ENCODE results near the gene MID1.

Gene MID1

DNA sequence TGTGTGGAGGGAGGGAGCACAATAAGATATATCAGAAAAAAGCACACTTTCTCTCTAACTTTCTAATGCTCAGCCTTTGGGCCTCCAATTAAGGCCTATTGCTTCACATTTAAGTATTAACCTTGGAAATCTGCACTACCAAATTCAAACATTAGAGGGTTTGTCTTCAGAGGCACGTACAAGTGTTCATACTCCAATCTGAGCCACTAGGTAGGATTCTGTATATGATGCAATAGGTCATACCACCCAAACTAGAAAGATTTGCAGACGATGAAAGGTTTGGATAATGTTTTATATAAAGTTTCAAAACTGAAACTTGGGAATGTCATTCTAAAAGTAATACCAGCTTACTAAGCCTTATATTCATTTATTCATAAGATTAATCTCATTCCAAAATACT is 106.4 kb downstream of the MID1 start:
- TF ChIP-seq TAF1 (IDR thresholded peaks at IDR 0.05; ENCODE audit: borderline replicate concordance, insufficient read depth, low read length), result no peak
- no peak for TF ChIP-seq SIN3A (IDR thresholded peaks at IDR 0.05; ENCODE audit: borderline replicate concordance, insufficient read depth, low read length)
- no peak for TF ChIP-seq POLR2AphosphoS5 (IDR thresholded peaks at IDR 0.05; ENCODE audit: low read depth, low read length)
- TF ChIP-seq FOXP2 (optimal IDR thresholded peaks at IDR 0.05; ENCODE audit: borderline replicate concordance, extremely low read depth, extremely low read length, insufficient read depth), result no peak
- no peak for TF ChIP-seq REST (IDR thresholded peaks at IDR 0.05; ENCODE audit: insufficient read depth in 1 of 2, low read depth in 2 of 2, low read length in 2 of 2)

DNA sequence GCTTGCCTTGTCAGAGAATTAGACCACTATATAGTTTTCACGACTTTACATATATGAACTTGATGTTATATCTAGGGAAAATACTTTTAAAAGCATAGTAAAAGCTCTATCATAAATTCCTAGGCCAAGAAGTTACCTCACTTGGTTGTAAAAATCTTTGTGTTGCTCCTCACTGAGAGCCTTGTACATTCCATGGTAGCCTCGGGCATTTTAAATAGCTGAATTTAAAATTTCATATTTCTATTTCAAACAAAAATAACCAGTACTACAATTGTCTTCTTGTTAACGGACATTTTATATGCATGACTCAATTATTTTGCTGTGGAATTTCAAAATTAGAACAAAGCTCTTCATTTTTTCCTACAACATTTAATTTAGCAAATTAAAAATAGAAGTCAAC is 107.6 kb downstream of the MID1 start:
- TF ChIP-seq TAF1 (IDR thresholded peaks at IDR 0.05; ENCODE audit: borderline replicate concordance, insufficient read depth, low read length), result no peak
- no peak for TF ChIP-seq SIN3A (IDR thresholded peaks at IDR 0.05; ENCODE audit: borderline replicate concordance, insufficient read depth, low read length)
- no peak for TF ChIP-seq FOXP2 (optimal IDR thresholded peaks at IDR 0.05; ENCODE audit: borderline replicate concordance, extremely low read depth, extremely low read length, insufficient read depth)
- no peak for TF ChIP-seq REST (IDR thresholded peaks at IDR 0.05; ENCODE audit: insufficient read depth in 1 of 2, low read depth in 2 of 2, low read length in 2 of 2)
- no peak for TF ChIP-seq POLR2AphosphoS5 (IDR thresholded peaks at IDR 0.05; ENCODE audit: low read depth, low read length)

DNA sequence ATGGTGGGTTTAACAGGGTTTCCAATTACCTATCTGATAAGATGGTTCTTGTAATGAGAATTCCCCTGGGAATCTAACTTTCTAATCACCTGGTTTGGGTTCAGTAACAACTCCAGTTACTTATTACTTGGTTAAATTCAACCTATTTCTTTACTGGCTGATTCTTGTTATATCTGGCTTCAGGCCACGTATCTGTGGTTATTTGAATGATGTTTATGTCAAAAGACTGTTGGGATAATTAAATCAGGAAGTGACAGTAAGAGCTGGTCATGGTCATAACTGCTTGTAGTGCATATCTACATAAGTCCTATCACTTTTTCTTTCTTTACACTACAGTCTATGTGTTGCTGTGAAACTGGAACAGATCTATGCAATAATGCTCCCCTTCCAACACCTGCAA is 108.1 kb downstream of the MID1 start:
- no peak for TF ChIP-seq REST (IDR thresholded peaks at IDR 0.05; ENCODE audit: insufficient read depth in 1 of 2, low read depth in 2 of 2, low read length in 2 of 2)
- TF ChIP-seq POLR2AphosphoS5 (IDR thresholded peaks at IDR 0.05; ENCODE audit: low read depth, low read length), result no peak; the same call in 1 of the 2 replicates
- TF ChIP-seq TAF1 (IDR thresholded peaks at IDR 0.05; ENCODE audit: borderline replicate concordance, insufficient read depth, low read length), result no peak
- TF ChIP-seq SIN3A (IDR thresholded peaks at IDR 0.05; ENCODE audit: borderline replicate concordance, insufficient read depth, low read length), result no peak
- no peak for TF ChIP-seq FOXP2 (optimal IDR thresholded peaks at IDR 0.05; ENCODE audit: borderline replicate concordance, extremely low read depth, extremely low read length, insufficient read depth)

DNA sequence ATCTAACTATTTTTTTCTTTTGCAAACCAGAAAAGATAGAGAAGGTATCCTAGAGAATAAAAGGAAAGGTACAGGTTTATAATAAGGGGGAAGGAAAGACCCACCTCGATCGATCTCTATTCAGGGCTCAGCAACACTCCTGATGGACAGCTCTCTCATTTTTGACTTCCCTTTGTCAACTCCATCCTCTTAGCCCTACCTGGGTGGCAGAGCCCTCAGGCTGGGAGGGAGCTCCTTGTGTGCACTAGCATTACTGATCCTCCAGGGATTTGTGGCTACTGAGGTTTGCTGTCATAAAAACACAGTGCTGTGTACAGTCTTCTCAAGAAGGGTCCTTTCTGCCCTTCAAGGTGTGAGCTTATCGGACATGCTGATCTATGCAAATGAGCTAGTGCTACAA is 111.0 kb downstream of the MID1 start:
- TF ChIP-seq POLR2AphosphoS5 (IDR thresholded peaks at IDR 0.05; ENCODE audit: low read depth, low read length) (no peak), REST (IDR thresholded peaks at IDR 0.05; ENCODE audit: insufficient read depth in 1 of 2, low read depth in 2 of 2, low read length in 2 of 2) (no peak), SIN3A (IDR thresholded peaks at IDR 0.05; ENCODE audit: borderline replicate concordance, insufficient read depth, low read length) (no peak), FOXP2 (optimal IDR thresholded peaks at IDR 0.05; ENCODE audit: borderline replicate concordance, extremely low read depth, extremely low read length, insufficient read depth) (no peak)

- TF ChIP-seq SIN3A (IDR thresholded peaks at IDR 0.05; ENCODE audit: borderline replicate concordance, insufficient read depth, low read length) (no peak), REST (IDR thresholded peaks at IDR 0.05; ENCODE audit: insufficient read depth in 1 of 2, low read depth in 2 of 2, low read length in 2 of 2) (no peak), TAF1 (IDR thresholded peaks at IDR 0.05; ENCODE audit: borderline replicate concordance, insufficient read depth, low read length) (no peak), FOXP2 (optimal IDR thresholded peaks at IDR 0.05; ENCODE audit: borderline replicate concordance, extremely low read depth, extremely low read length, insufficient read depth) (no peak), POLR2AphosphoS5 (IDR thresholded peaks at IDR 0.05; ENCODE audit: low read depth, low read length) (no peak)
Measured at GRCh38 chrX:10508891-10509290, 111.5 kb downstream of the MID1 start.

All from PFSK-1 (cell line).